WTC11 (cell line): ENCODE data around the gene MRPL2. TPM values are rescaled to one million over a fixed set of nuclear protein-coding genes. Genes with fewer than 3 reads are reported as not detected.

Experiments
- ATAC-seq: fragments of 200-7000 bp; cut with Tn5 transposase; 2 replicates; pipeline ENCODE4 v1.10.0; 2021; ENCODE audit warnings: mild to moderate bottlenecking, moderate library complexity
- CTCF ChIA-PET: fragments of 300-600 bp; sonication (Branson Sonifier 250); formaldehyde crosslinking; loops from one replicate; lab custom pipeline; 2021; ENCODE audit warnings: antibody characterized with exemption; lab: Charles Lee
- POLR2A ChIA-PET: fragments of 350-600 bp; sonication (Branson Sonifier 250); formaldehyde crosslinking; loops from one replicate; lab custom pipeline; 2021; ENCODE audit warnings: antibody characterized with exemption; lab: Charles Lee
- DNase-seq: peaks from one replicate; pipeline ENCODE4 v3.0.0; 2021; ENCODE audit warnings: low spot score
- H3K27ac Mint-ChIP-seq: 2 replicates; pipeline ENCODE4 v1.8.0; 2021; ENCODE audit warnings: mixed read lengths
- H3K27me3 Mint-ChIP-seq: 2 replicates; pipeline ENCODE4 v1.8.0; 2021; ENCODE audit warnings: low read depth, mild to moderate bottlenecking, moderate library complexity, mixed read lengths
- H3K36me3 Mint-ChIP-seq: 2 replicates; pipeline ENCODE4 v1.8.0; 2021; ENCODE audit warnings: mixed read lengths
- H3K4me1 Mint-ChIP-seq: 2 replicates; pipeline ENCODE4 v1.8.0; 2022; ENCODE audit warnings: mixed read lengths
- H3K4me3 Mint-ChIP-seq: 2 replicates; pipeline ENCODE4 v1.8.0; 2021; ENCODE audit warnings: mild to moderate bottlenecking, moderate library complexity, mixed read lengths
- H3K9me3 Mint-ChIP-seq: 2 replicates; pipeline ENCODE4 v1.8.0; 2021; ENCODE audit warnings: mixed read lengths
- ATF1 ChIP-seq: sonication (generic); formaldehyde crosslinking; IDR thresholded peaks from 2 replicates; pipeline ENCODE4 v1.8.1; 2023; ENCODE audit warnings: mild to moderate bottlenecking, moderate library complexity, missing genetic modification reagents
- E2F4 ChIP-seq: sonication (generic); formaldehyde crosslinking; IDR thresholded peaks from 2 replicates; pipeline ENCODE4 v1.8.1; 2022; ENCODE audit warnings: low read depth, mild to moderate bottlenecking, moderate library complexity, missing genetic modification reagents, borderline replicate concordance
- FOXP4 ChIP-seq: sonication (generic); formaldehyde crosslinking; IDR thresholded peaks from 2 replicates; pipeline ENCODE4 v1.8.0; 2022; ENCODE audit warnings: mild to moderate bottlenecking, missing genetic modification reagents
- HMGXB4 ChIP-seq: sonication (generic); formaldehyde crosslinking; IDR thresholded peaks from 2 replicates; pipeline ENCODE4 v1.8.1; 2023; ENCODE audit warnings: mild to moderate bottlenecking, moderate library complexity, missing genetic modification reagents
- JUN ChIP-seq: sonication (generic); formaldehyde crosslinking; IDR thresholded peaks from 2 replicates; pipeline ENCODE4 v1.8.0; 2023; ENCODE audit warnings: mild to moderate bottlenecking, missing genetic modification reagents
- KAT7 ChIP-seq: sonication (generic); formaldehyde crosslinking; IDR thresholded peaks from 2 replicates; pipeline ENCODE4 v1.8.1; 2023; ENCODE audit warnings: missing genetic modification reagents, mild to moderate bottlenecking, borderline replicate concordance
- MAX ChIP-seq: sonication (generic); formaldehyde crosslinking; IDR thresholded peaks from 2 replicates; pipeline ENCODE4 v1.8.0; 2022; ENCODE audit warnings: mild to moderate bottlenecking, missing genetic modification reagents
- MYBL2 ChIP-seq: sonication (generic); formaldehyde crosslinking; IDR thresholded peaks from 2 replicates; pipeline ENCODE4 v1.8.1; 2023; ENCODE audit warnings: mild to moderate bottlenecking, moderate library complexity, missing genetic modification reagents
- PRDM15 ChIP-seq: sonication (generic); formaldehyde crosslinking; IDR thresholded peaks from 2 replicates; pipeline ENCODE4 v1.8.0; 2022; ENCODE audit warnings: missing genetic modification reagents
- PREB ChIP-seq: sonication (generic); formaldehyde crosslinking; IDR thresholded peaks from 2 replicates; pipeline ENCODE4 v1.8.1; 2022; ENCODE audit warnings: mild to moderate bottlenecking, missing genetic modification reagents, moderate library complexity, borderline replicate concordance
- PRRX2 ChIP-seq: fragments of 250-450 bp; sonication (Bioruptor Pico); IDR thresholded peaks from 2 replicates; pipeline ENCODE4 v1.8.0; 2021; ENCODE audit warnings: mild to moderate bottlenecking
- RORB ChIP-seq: fragments of 250-450 bp; sonication (Bioruptor Pico); IDR thresholded peaks from 2 replicates; pipeline ENCODE4 v1.9.0; 2021; ENCODE audit warnings: mild to moderate bottlenecking
- USF2 ChIP-seq: sonication (generic); formaldehyde crosslinking; IDR thresholded peaks from 2 replicates; pipeline ENCODE4 v1.8.1; 2023; ENCODE audit warnings: mild to moderate bottlenecking, missing genetic modification reagents, moderate library complexity
- ZBTB21 ChIP-seq: sonication (generic); formaldehyde crosslinking; IDR thresholded peaks from 2 replicates; pipeline ENCODE4 v1.8.1; 2023; ENCODE audit warnings: mild to moderate bottlenecking, missing genetic modification reagents, borderline replicate concordance
- ZNF121 ChIP-seq: sonication (generic); formaldehyde crosslinking; IDR thresholded peaks from 2 replicates; pipeline ENCODE4 v1.8.0; 2023; ENCODE audit warnings: missing genetic modification reagents
- ZNF219 ChIP-seq: sonication (generic); formaldehyde crosslinking; IDR thresholded peaks from 2 replicates; pipeline ENCODE4 v1.8.0; 2023; ENCODE audit warnings: missing genetic modification reagents, mild to moderate bottlenecking, borderline replicate concordance
- ZNF671 ChIP-seq: fragments of 250-450 bp; sonication (Bioruptor Pico); IDR thresholded peaks from 2 replicates; pipeline ENCODE4 v1.8.0; 2021; ENCODE audit warnings: mild to moderate bottlenecking
- total RNA-seq: library from RNA; stranded (reverse); gene quantifications from 3 replicates; pipeline ENCODE4 v1.2.3, GENCODE V29; 2021

Gene MRPL2
- total RNA-seq, 1 experiment from 2014 or later = 131 TPM

GRCh38 chr6:43097502-43097901 lies 38.3 kb upstream of the MRPL2 start:
- peak overlapping the region; percentile 97 for H3K27ac Mint-ChIP-seq
- no peak overlapping the region for H3K4me3 Mint-ChIP-seq
- no peaks in the 10 kb centered on the region for H3K9me3 Mint-ChIP-seq
- H3K27me3 Mint-ChIP-seq = no peaks in the 10 kb centered on the region
- H3K4me1 Mint-ChIP-seq = peaks cover 59% of the 10 kb centered on the region
- no peak for ATAC-seq
- no peaks in the 10 kb centered on the region for H3K36me3 Mint-ChIP-seq
- CTCF ChIA-PET = interaction anchor here (1.3 to 2.0 kb wide), 2 partner anchors 15 to 46 kb away, joined by 4 to 11 read pairs; no protein-coding TSS in a partner anchor
- POLR2A ChIA-PET = interaction anchor here (1.1 to 2.0 kb wide), 3 partner anchors 21 to 43 kb away, joined by 3 to 10 read pairs (median 4); partner anchors contain the start of genes CUL7 and PTK7
- TF ChIP-seq MYBL2 = no peak
- TF ChIP-seq ZNF671 (CRISPR knock-in tag) = no peak
- no peak for TF ChIP-seq ZNF219 (CRISPR knock-in tag)
- TF ChIP-seq FOXP4 (CRISPR knock-in tag) = no peak
- TF ChIP-seq, all 79 proteins: peak for 0
- DNase-seq = no peak

- Mint-ChIP-seq H3K36me3 (no peaks in the 10 kb centered on the region), H3K27ac (peak overlapping the region; percentile 97), H3K9me3 (no peaks in the 10 kb centered on the region), H3K27me3 (no peaks in the 10 kb centered on the region), H3K4me3 (peak overlapping the region; percentile 10; the same call in 1 of the 2 replicates), H3K4me1 (peaks cover 63% of the 10 kb centered on the region)
- POLR2A ChIA-PET = interaction anchor here (0.9 to 2.0 kb wide), 5 partner anchors 10 to 43 kb away, joined by 3 to 10 read pairs (median 4); partner anchors contain the start of genes CUL7, KLC4, MRPL2 and PTK7
- TF ChIP-seq ZBTB21 = no peak
- TF ChIP-seq ZNF671 (CRISPR knock-in tag) = no peak
- TF ChIP-seq RORB (CRISPR knock-in tag) = no peak
- TF ChIP-seq HMGXB4 (CRISPR knock-in tag) = no peak
- TF ChIP-seq MAX (CRISPR knock-in tag) = no peak
- no peak for TF ChIP-seq E2F4 (CRISPR knock-in tag)
- no peak for TF ChIP-seq ATF1
- no peak for TF ChIP-seq KAT7
- TF ChIP-seq USF2 (CRISPR knock-in tag) = no peak
- TF ChIP-seq JUN (CRISPR knock-in tag) = no peak
- no peak for DNase-seq
- peak; percentile 6; the same call in 1 of the 2 replicates for ATAC-seq
- CTCF ChIA-PET = interaction anchor here (0.6 to 2.0 kb wide), 7 partner anchors 16 to 132 kb away, joined by 3 to 11 read pairs (median 4); partner anchors contain the start of genes DNPH1 and PTK7
Observed at GRCh38 chr6:43097098-43097489, 37.9 kb upstream of the MRPL2 start.

GRCh38 chr6:43096451-43097097 lies 37.3 kb upstream of the MRPL2 start:
- POLR2A ChIA-PET = interaction anchor here (0.8 to 2.0 kb wide), 6 partner anchors 11 to 43 kb away, joined by 3 to 10 read pairs (median 4); partner anchors contain the start of genes CUL7, KLC4, MRPL2 and PTK7
- peak; percentile 81 for ATAC-seq
- Mint-ChIP-seq H3K9me3 (no peaks in the 10 kb centered on the region), H3K4me3 (peak overlapping the region; percentile 10), H3K27ac (peak overlapping the region; percentile 97), H3K27me3 (no peaks in the 10 kb centered on the region), H3K4me1 (peaks cover 64% of the 10 kb centered on the region)
- TF ChIP-seq PREB (CRISPR knock-in tag) = no peak
- no peak for TF ChIP-seq PRRX2 (CRISPR knock-in tag)
- no peak for TF ChIP-seq PRDM15 (CRISPR knock-in tag)
- TF ChIP-seq JUN (CRISPR knock-in tag) = no peak
- peak; percentile 92 for TF ChIP-seq ZNF121
- TF ChIP-seq, all 79 proteins: peak for 1
- H3K36me3 Mint-ChIP-seq = no peaks in the 10 kb centered on the region
- CTCF ChIA-PET = interaction anchor here (0.6 to 2.0 kb wide), 9 partner anchors 13 to 132 kb away, joined by 3 to 11 read pairs (median 4); partner anchors contain the start of genes DNPH1 and PTK7
- DNase-seq = peak; percentile 51
